Thyroid gland (tissue), 4 donors: ENCODE data around the gene ARIH2.

Experiments used
- POLR2A ChIP-seq, 2 donors: fragments of 450-650 bp; IDR thresholded peaks; one replicate each; pipeline ENCODE4 v1.6.1; 2017; ENCODE audit warnings: antibody characterized with exemption in 2 of 2, mild to moderate bottlenecking in 2 of 2, moderate library complexity in 1 of 2
- TF ChIP-seq, protein P1 (sequence below), 6 experiments: fragments of 200-600 bp in 3 of 6; fragments of 450-650 bp in 3 of 6; sonication (generic) in 3 of 6; IDR thresholded peaks; one replicate each; pipeline ENCODE4 v1.5.1; 2016 to 2019; ENCODE audit warnings: antibody characterized with exemption in 6 of 6, mild to moderate bottlenecking in 2 of 6, inconsistent platforms in 1 of 6, moderate library complexity in 1 of 6

DNA sequence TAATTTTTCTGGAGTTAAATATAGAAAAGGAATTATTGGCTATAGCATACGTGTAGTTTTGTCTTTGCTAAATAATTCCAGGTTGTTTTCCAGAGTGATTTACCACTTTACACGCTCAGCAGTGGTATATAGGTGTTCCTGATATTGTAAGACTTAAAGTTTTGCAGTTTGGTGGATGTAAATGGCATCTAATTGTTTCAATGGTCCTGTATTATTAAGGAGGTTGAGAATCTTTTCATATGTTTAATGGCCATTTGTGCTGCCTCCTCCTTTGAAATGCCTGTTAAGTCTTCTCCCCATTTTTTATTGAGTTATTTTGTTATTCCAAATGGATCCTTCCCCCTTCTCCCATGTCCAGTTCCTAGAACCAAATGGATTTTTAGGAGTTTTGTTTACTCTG, 44.9 kb downstream of the ARIH2 start:
- TF ChIP-seq, protein P1, sequence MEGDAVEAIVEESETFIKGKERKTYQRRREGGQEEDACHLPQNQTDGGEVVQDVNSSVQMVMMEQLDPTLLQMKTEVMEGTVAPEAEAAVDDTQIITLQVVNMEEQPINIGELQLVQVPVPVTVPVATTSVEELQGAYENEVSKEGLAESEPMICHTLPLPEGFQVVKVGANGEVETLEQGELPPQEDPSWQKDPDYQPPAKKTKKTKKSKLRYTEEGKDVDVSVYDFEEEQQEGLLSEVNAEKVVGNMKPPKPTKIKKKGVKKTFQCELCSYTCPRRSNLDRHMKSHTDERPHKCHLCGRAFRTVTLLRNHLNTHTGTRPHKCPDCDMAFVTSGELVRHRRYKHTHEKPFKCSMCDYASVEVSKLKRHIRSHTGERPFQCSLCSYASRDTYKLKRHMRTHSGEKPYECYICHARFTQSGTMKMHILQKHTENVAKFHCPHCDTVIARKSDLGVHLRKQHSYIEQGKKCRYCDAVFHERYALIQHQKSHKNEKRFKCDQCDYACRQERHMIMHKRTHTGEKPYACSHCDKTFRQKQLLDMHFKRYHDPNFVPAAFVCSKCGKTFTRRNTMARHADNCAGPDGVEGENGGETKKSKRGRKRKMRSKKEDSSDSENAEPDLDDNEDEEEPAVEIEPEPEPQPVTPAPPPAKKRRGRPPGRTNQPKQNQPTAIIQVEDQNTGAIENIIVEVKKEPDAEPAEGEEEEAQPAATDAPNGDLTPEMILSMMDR (IDR thresholded peaks at IDR 0.05), result no peak
- TF ChIP-seq POLR2A (IDR thresholded peaks at IDR 0.05), result no peak
